H1 (cell line): ENCODE results near the gene CPPED1. TPM values are rescaled to one million over a fixed set of nuclear protein-coding genes. Genes with fewer than 3 reads are reported as not detected.

Source experiments
- ASH2L ChIP-seq: fragments of 200-600, 300-600 bp; sonication (generic); IDR thresholded peaks from one replicate; pipeline ENCODE4 v1.7.1; 2017; ENCODE audit warnings: low read length
- BCL11A ChIP-seq, 2 experiments: IDR thresholded peaks; one replicate each; pipeline ENCODE4 v1.6.1; 2011; ENCODE audit warnings: low read depth in 2 of 2, low read length in 2 of 2, mild to moderate bottlenecking in 2 of 2
- CBX5 ChIP-seq: fragments of 300-800, 300-1000 bp; sonication (generic); IDR thresholded peaks from 2 replicates; pipeline ENCODE4 v1.7.1; 2016; ENCODE audit warnings: antibody characterized with exemption, low read length, low read depth
- CEBPB ChIP-seq: IDR thresholded peaks from 2 replicates; pipeline ENCODE4 v1.6.1; 2012; ENCODE audit warnings: low read depth, low read length
- HDAC2 ChIP-seq, 2 experiments: fragments of 300-600 bp in 1 of 2; sonication (generic) in 1 of 2; IDR thresholded peaks; 2 replicates each; pipeline ENCODE4 v1.6.1; 2011 to 2012; ENCODE audit warnings: low read depth in 2 of 2, low read length in 2 of 2, mild to moderate bottlenecking in 2 of 2, moderate library complexity in 2 of 2, borderline replicate concordance in 1 of 2, inconsistent platforms in 1 of 2
- MAFK ChIP-seq: IDR thresholded peaks from 2 replicates; pipeline ENCODE4 v1.6.1; 2012; ENCODE audit warnings: low read depth, mild to moderate bottlenecking, improper control_type of control experiment, low read length
- NANOG ChIP-seq: IDR thresholded peaks from 2 replicates; pipeline ENCODE4 v1.6.1; 2011; ENCODE audit warnings: low read length, low read depth, mild to moderate bottlenecking, inconsistent platforms; ENCODE audit not compliant: insufficient read depth, poor library complexity, severe bottlenecking
- POLR2AphosphoS5 ChIP-seq: IDR thresholded peaks from 2 replicates; pipeline ENCODE4 v1.6.1; 2011; ENCODE audit warnings: low read depth, low read length
- POU5F1 ChIP-seq: IDR thresholded peaks from 2 replicates; pipeline ENCODE4 v1.6.1; 2011; ENCODE audit warnings: low read depth, mild to moderate bottlenecking, low read length, moderate library complexity
- SAP30 ChIP-seq: fragments of 300-600 bp; sonication (generic); IDR thresholded peaks from 2 replicates; pipeline ENCODE4 v1.7.1; 2012; ENCODE audit warnings: low read length, moderate library complexity, mild to moderate bottlenecking, inconsistent platforms; ENCODE audit not compliant: insufficient read depth, insufficient replicate concordance
- TAF1 ChIP-seq: IDR thresholded peaks from 2 replicates; pipeline ENCODE4 v1.6.1; 2011; ENCODE audit warnings: mild to moderate bottlenecking, low read depth, low read length
- TCF12 ChIP-seq: IDR thresholded peaks from 2 replicates; pipeline ENCODE4 v1.6.1; 2011; ENCODE audit warnings: low read depth, mild to moderate bottlenecking, low read length
- polyA plus RNA-seq, 7 experiments: library from polyadenylated mRNA; depleted of rRNA in 3 of 7; stranded (reverse) in 5 of 7; unstranded in 2 of 7; fragments of >200 nt in 5 of 7; fragments of 200-250 nt in 2 of 7; gene quantifications; 1 replicate in 5 of 7; 2 replicates in 1 of 7; 4 replicates in 1 of 7; pipeline versions ENCODE4 v1.2.1 to v1.2.3, GENCODE V29; 2011 to 2013; ENCODE audit warnings: missing spikeins in 2 of 7, mixed read lengths in 2 of 7
- total RNA-seq: library from RNA; stranded (reverse); fragmentation: NEBNext Ultra II Directional; extraction: Animal tissue kit (Norgen Biotek cat#: 25700); gene quantifications from 2 replicates; pipeline ENCODE4 v1.2.1, GENCODE V29; 2021
- TF ChIP-seq, protein P1 (sequence below): fragments of 300-600 bp; sonication (generic); IDR thresholded peaks from 2 replicates; pipeline ENCODE4 v1.7.1; 2012; ENCODE audit warnings: low read length, moderate library complexity, mild to moderate bottlenecking, inconsistent platforms; ENCODE audit not compliant: insufficient replicate concordance

CPPED1 gene
- total and polyA plus RNA-seq, 2 of the 8 experiments (the other 6 are each of a cell fraction or from before 2014, with no cell fraction given): 3.5 to 11.2 TPM

DNA sequence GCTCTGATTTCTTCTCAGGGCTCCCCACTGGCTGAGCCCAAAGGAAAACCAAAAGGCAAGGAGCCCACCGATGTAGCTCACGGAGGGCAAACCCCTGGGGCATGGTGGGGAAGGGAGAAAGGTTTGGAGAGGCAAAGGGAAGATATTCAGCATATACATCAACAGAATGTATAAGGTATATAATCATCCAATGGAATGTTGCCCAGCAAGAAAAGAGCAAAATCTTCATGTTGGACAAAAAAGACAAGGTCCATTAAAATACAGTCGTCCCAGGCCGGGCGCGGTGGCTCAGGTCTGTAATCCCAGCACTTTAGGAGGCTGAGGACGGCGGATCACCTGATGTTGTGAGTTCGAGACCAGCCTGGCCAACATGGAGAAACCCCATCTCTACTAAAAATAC lies 1.6 kb downstream of the CPPED1 start (continued):
- TF ChIP-seq, protein P1, sequence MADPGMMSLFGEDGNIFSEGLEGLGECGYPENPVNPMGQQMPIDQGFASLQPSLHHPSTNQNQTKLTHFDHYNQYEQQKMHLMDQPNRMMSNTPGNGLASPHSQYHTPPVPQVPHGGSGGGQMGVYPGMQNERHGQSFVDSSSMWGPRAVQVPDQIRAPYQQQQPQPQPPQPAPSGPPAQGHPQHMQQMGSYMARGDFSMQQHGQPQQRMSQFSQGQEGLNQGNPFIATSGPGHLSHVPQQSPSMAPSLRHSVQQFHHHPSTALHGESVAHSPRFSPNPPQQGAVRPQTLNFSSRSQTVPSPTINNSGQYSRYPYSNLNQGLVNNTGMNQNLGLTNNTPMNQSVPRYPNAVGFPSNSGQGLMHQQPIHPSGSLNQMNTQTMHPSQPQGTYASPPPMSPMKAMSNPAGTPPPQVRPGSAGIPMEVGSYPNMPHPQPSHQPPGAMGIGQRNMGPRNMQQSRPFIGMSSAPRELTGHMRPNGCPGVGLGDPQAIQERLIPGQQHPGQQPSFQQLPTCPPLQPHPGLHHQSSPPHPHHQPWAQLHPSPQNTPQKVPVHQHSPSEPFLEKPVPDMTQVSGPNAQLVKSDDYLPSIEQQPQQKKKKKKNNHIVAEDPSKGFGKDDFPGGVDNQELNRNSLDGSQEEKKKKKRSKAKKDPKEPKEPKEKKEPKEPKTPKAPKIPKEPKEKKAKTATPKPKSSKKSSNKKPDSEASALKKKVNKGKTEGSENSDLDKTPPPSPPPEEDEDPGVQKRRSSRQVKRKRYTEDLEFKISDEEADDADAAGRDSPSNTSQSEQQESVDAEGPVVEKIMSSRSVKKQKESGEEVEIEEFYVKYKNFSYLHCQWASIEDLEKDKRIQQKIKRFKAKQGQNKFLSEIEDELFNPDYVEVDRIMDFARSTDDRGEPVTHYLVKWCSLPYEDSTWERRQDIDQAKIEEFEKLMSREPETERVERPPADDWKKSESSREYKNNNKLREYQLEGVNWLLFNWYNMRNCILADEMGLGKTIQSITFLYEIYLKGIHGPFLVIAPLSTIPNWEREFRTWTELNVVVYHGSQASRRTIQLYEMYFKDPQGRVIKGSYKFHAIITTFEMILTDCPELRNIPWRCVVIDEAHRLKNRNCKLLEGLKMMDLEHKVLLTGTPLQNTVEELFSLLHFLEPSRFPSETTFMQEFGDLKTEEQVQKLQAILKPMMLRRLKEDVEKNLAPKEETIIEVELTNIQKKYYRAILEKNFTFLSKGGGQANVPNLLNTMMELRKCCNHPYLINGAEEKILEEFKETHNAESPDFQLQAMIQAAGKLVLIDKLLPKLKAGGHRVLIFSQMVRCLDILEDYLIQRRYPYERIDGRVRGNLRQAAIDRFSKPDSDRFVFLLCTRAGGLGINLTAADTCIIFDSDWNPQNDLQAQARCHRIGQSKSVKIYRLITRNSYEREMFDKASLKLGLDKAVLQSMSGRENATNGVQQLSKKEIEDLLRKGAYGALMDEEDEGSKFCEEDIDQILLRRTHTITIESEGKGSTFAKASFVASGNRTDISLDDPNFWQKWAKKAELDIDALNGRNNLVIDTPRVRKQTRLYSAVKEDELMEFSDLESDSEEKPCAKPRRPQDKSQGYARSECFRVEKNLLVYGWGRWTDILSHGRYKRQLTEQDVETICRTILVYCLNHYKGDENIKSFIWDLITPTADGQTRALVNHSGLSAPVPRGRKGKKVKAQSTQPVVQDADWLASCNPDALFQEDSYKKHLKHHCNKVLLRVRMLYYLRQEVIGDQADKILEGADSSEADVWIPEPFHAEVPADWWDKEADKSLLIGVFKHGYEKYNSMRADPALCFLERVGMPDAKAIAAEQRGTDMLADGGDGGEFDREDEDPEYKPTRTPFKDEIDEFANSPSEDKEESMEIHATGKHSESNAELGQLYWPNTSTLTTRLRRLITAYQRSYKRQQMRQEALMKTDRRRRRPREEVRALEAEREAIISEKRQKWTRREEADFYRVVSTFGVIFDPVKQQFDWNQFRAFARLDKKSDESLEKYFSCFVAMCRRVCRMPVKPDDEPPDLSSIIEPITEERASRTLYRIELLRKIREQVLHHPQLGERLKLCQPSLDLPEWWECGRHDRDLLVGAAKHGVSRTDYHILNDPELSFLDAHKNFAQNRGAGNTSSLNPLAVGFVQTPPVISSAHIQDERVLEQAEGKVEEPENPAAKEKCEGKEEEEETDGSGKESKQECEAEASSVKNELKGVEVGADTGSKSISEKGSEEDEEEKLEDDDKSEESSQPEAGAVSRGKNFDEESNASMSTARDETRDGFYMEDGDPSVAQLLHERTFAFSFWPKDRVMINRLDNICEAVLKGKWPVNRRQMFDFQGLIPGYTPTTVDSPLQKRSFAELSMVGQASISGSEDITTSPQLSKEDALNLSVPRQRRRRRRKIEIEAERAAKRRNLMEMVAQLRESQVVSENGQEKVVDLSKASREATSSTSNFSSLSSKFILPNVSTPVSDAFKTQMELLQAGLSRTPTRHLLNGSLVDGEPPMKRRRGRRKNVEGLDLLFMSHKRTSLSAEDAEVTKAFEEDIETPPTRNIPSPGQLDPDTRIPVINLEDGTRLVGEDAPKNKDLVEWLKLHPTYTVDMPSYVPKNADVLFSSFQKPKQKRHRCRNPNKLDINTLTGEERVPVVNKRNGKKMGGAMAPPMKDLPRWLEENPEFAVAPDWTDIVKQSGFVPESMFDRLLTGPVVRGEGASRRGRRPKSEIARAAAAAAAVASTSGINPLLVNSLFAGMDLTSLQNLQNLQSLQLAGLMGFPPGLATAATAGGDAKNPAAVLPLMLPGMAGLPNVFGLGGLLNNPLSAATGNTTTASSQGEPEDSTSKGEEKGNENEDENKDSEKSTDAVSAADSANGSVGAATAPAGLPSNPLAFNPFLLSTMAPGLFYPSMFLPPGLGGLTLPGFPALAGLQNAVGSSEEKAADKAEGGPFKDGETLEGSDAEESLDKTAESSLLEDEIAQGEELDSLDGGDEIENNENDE: no peak
- TF ChIP-seq POLR2AphosphoS5 (no peak), BCL11A (IDR thresholded peaks at IDR 0.05; ENCODE audit: low read depth in 2 of 2, low read length in 2 of 2) (no peak), MAFK (no peak), CEBPB (no peak), ASH2L (no peak), CBX5 (no peak), TCF12 (no peak), NANOG (no peak), POU5F1 (no peak), TAF1 (no peak), SAP30 (no peak), HDAC2 (IDR thresholded peaks at IDR 0.05; ENCODE audit: borderline replicate concordance in 1 of 2, low read depth in 2 of 2, low read length in 2 of 2) (no peak)
